Vagina (tissue), 2 donors: ENCODE data around the gene ZNF615.

Source experiments
- POLR2A ChIP-seq, 2 donors: fragments of 450-650 bp; IDR thresholded peaks; one replicate each; pipeline ENCODE4 v1.6.1; 2017; ENCODE audit warnings: antibody characterized with exemption in 2 of 2, mild to moderate bottlenecking in 2 of 2, moderate library complexity in 2 of 2
- POLR2AphosphoS5 ChIP-seq, 2 donors: sonication (generic); formaldehyde crosslinking; IDR thresholded peaks; one replicate each; pipeline ENCODE4 v1.9.0; 2017; ENCODE audit warnings: antibody characterized with exemption in 2 of 2, mild to moderate bottlenecking in 2 of 2, low read depth in 1 of 2; ENCODE audit not compliant: insufficient read depth in 1 of 2

DNA sequence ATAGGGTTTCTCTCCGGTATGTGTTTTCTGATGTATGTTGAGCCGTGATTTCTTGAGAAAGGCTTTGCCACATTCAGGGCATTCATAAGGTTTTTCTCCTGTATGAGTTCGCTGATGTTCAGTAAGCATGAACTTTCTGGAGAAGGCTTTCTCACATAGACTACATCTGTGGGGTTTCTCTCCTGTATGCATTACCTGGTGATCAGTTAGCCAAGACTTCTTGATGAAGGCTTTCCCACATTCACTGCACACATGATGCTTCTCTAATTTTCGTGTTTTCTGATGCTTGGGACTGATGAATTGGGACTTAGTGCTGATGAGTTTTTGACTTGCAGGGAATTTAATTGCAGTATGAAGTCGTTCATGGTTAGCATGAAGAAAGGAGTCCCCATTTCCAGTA, 42.4 kb downstream of the ZNF615 start:
- TF ChIP-seq POLR2A (IDR thresholded peaks at IDR 0.05), result no peak
- no peak for TF ChIP-seq POLR2AphosphoS5 (IDR thresholded peaks at IDR 0.05; ENCODE audit: insufficient read depth in 1 of 2, low read depth in 1 of 2)
